HAP-1 (cell line): ENCODE data around the gene RPN1.
"Not testable (repeated sequence)": the region's sequence is repeated elsewhere in the genome, so short reads cannot be mapped to it uniquely, and the experiment has no call there.

Experiments
- DNase-seq, 2 experiments: peaks; one replicate each; pipeline ENCODE4 v3.0.0-alpha.2; 2016 to 2020; ENCODE audit warnings: low spot score in 2 of 2
- H3K27me3 ChIP-seq: fragments of 250-450 bp; sonication (Bioruptor Pico); 2 replicates; pipeline ENCODE4 v1.5.1; 2020; ENCODE audit warnings: low read depth, mild to moderate bottlenecking, moderate library complexity
- H3K36me3 ChIP-seq: fragments of 250-450 bp; sonication (Bioruptor Pico); replicated peaks from 2 replicates; pipeline ENCODE4 v1.5.1; 2020; ENCODE audit warnings: mild to moderate bottlenecking
- H3K4me1 ChIP-seq: fragments of 250-450 bp; sonication (Bioruptor Pico); 2 replicates; pipeline ENCODE4 v1.5.1; 2020; ENCODE audit warnings: mild to moderate bottlenecking
- H3K4me3 ChIP-seq: fragments of 250-450 bp; sonication (Bioruptor Pico); 2 replicates; pipeline ENCODE4 v1.5.1; 2020; ENCODE audit warnings: mild to moderate bottlenecking, moderate library complexity
- H3K9me3 ChIP-seq: fragments of 250-450 bp; sonication (Bioruptor Pico); 2 replicates; pipeline ENCODE4 v1.5.1; 2020; ENCODE audit warnings: mild to moderate bottlenecking, moderate library complexity
- in situ Hi-C: fragments of 300-500 bp; cut with MboI; formaldehyde crosslinking; loops from 3 replicates; pipeline ENCODE4 v1.14.3; 2020; ENCODE audit warnings: low sequenced_read_pairs, inconsistent platforms, mixed read lengths

Gene RPN1

DNA sequence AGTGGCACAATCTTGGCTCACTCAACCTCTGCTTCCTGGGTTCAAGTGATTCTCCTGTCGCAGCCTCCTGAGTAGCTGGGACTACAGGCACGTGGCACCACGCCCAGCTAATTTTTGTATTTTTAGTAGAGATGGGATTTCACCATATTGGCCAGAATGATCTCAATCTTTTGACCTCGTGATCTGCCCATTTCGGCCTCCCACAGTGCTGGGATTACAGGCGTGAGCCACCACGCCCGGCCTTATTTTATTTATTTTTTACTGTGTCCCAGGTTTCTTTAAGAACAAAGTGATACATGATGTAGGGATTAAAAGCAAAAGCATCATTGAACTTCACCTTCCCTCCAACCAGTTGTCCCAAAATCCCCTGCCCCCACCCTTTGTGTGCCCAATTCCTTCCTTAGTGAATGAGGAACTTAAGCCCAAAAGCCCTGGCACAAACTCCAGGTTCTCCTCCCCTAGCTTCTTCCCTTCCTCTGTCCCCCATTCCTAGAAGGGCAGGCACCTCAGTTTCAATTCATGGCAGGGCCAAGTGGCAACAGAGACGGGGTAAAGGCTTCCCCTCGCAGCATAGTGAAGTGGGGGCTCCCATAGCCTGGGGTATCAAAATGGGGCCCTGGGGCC is 23.7 kb upstream of the RPN1 start:
- in situ Hi-C loops = no loop called here
- no peaks in the 10 kb centered on the region for H3K27me3 ChIP-seq
- H3K36me3 ChIP-seq = no peaks in the 10 kb centered on the region
- H3K4me3 ChIP-seq = no peak overlapping the region
- H3K9me3 ChIP-seq = no peaks in the 10 kb centered on the region
- DNase-seq = no peak
- peaks cover 31% of the 10 kb centered on the region for H3K4me1 ChIP-seq

GRCh38 chr3:128667641-128668040 is 17.0 kb upstream of the RPN1 start:
- Histone ChIP-seq H3K27me3 (no peaks in the 10 kb centered on the region), H3K9me3 (no peaks in the 10 kb centered on the region), H3K4me3 (no peak overlapping the region), H3K36me3 (no peaks in the 10 kb centered on the region), H3K4me1 (peaks cover 4% of the 10 kb centered on the region; the same call in 1 of the 2 replicates)
- in situ Hi-C loops = no loop called here
- no peak for DNase-seq

- in situ Hi-C loops = no loop called here
- no peak for DNase-seq
- no peaks in the 10 kb centered on the region for H3K36me3 ChIP-seq
- H3K9me3 ChIP-seq = no peaks in the 10 kb centered on the region
- peaks cover 4% of the 10 kb centered on the region; the same call in 1 of the 2 replicates for H3K4me1 ChIP-seq
- no peaks in the 10 kb centered on the region for H3K27me3 ChIP-seq
- no peak overlapping the region for H3K4me3 ChIP-seq
Observed at GRCh38 chr3:128665362-128666021, 14.9 kb upstream of the RPN1 start.

GRCh38 chr3:128663151-128663550 is 12.5 kb upstream of the RPN1 start:
- no peak overlapping the region for H3K4me3 ChIP-seq
- in situ Hi-C loops = no loop called here
- H3K9me3 ChIP-seq = no peaks in the 10 kb centered on the region
- no peaks in the 10 kb centered on the region for H3K27me3 ChIP-seq
- no peaks in the 10 kb centered on the region for H3K36me3 ChIP-seq
- H3K4me1 ChIP-seq = peaks cover 4% of the 10 kb centered on the region; the same call in 1 of the 2 replicates
- DNase-seq = no peak

DNA sequence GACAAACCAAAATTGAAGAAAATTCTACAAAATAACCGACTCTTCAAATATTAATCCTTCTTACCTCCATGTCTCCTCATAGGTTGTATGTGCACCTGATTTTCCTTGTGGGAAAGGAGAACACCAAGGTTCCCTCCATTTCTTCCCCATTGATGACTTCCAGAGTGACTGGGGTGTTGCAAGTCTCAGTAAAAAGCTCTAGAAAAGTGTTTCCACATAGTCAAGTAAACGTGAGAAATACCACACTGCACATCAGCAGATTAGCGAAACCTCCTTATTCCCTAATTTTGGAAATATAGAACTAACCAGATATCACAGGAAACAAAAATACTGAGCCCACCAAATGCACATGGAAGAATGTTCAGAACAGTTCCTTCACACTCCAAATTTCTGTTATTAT is 4.9 kb upstream of the RPN1 start:
- in situ Hi-C loops = no loop called here
- Histone ChIP-seq H3K4me1 (no peaks in the 10 kb centered on the region), H3K9me3 (peaks cover 4% of the 10 kb centered on the region; the same call in 1 of the 2 replicates), H3K36me3 (no peaks in the 10 kb centered on the region; the same call in 1 of the 2 replicates), H3K27me3 (no peaks in the 10 kb centered on the region), H3K4me3 (no peak overlapping the region)
- DNase-seq = no peak

GRCh38 chr3:128653993-128654805 is 3.6 kb upstream of the RPN1 start:
- H3K36me3 ChIP-seq, in situ Hi-C loops, H3K27me3 ChIP-seq, H3K4me3 ChIP-seq, H3K4me1 ChIP-seq, H3K9me3 ChIP-seq: not testable (repeated sequence)
- peak in 1 of 2 experiments; percentile 33 for DNase-seq

DNA sequence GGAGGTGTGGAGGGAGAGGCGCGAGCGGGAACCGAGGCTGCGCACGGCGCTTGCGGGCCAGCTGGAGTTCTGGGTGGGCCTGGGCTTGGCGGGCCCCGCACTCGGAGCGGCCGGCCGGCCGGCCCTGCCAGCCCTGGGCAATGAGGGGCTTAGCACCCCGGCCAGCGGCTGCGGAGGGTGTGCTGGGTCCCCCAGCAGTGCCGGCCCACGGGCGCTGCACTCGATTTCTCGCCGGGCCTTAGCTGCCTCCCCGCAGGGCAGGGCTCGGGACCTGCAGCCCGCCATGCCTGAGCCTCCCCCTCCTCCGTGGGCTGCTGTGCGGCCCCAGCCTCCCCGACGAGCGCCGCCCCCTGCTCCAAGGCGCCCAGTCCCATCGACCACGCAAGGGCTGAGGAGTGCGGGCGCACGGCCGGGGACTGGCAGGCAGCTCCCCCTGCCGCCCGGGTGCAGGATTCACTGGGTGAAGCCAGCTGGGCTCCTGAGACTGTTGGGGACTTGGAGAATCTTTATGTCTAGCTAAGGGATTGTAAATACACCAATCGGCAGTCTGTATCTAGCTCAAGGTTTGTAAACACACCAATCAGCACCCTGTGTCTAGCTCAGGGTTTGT is 2.9 kb upstream of the RPN1 start:
- H3K4me1 ChIP-seq, in situ Hi-C loops, H3K27me3 ChIP-seq, H3K9me3 ChIP-seq, DNase-seq, H3K36me3 ChIP-seq, H3K4me3 ChIP-seq: not testable (repeated sequence)

- DNase-seq = peak in 1 of 2 experiments; percentile 42
- peak overlapping the region; percentile 98 for H3K4me3 ChIP-seq
- in situ Hi-C loops = no loop called here
- H3K36me3 ChIP-seq = peaks cover 14% of the 10 kb centered on the region
- H3K4me1 ChIP-seq = 0 out of 2 replicates have a peak, but pooled peaks cover 3% of the 10 kb centered on the region
- H3K27me3 ChIP-seq = no peaks in the 10 kb centered on the region
- H3K9me3 ChIP-seq = peaks cover 4% of the 10 kb centered on the region; the same call in 1 of the 2 replicates
Observed at GRCh38 chr3:128648940-128649663, 1.5 kb downstream of the RPN1 start.

DNA sequence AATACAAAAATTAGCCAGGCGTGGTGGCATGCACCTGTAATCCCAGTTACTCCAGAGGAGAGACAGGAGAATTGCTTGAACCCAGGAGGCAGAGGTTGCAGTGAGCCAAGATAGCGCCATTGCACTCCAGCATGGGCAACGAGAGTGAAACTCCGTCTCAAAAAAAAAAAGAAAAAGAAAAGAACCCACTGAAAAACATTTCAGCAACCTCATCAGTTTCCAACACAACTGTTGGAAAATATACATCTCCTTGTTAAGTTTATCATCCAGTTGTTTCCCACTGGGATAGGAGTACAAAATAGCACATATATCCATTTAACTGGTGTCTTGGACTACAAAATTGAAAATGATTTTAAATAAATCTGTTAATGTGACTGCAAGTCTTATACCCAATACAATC is 2.2 kb downstream of the RPN1 start:
- H3K36me3 ChIP-seq = peaks cover 21% of the 10 kb centered on the region
- peak overlapping the region; percentile 98 for H3K4me3 ChIP-seq
- H3K27me3 ChIP-seq = no peaks in the 10 kb centered on the region
- no peak for DNase-seq
- peaks cover 4% of the 10 kb centered on the region; the same call in 1 of the 2 replicates for H3K9me3 ChIP-seq
- H3K4me1 ChIP-seq = 0 out of 2 replicates have a peak, but pooled peaks cover 3% of the 10 kb centered on the region
- in situ Hi-C loops = no loop called here

GRCh38 chr3:128647307-128647706 is 3.3 kb downstream of the RPN1 start:
- in situ Hi-C loops = no loop called here
- Histone ChIP-seq H3K9me3 (peaks cover 4% of the 10 kb centered on the region; the same call in 1 of the 2 replicates), H3K4me1 (0 out of 2 replicates have a peak, but pooled peaks cover 3% of the 10 kb centered on the region), H3K4me3 (no peak overlapping the region), H3K27me3 (no peaks in the 10 kb centered on the region), H3K36me3 (peaks cover 31% of the 10 kb centered on the region)
- DNase-seq = no peak

DNA sequence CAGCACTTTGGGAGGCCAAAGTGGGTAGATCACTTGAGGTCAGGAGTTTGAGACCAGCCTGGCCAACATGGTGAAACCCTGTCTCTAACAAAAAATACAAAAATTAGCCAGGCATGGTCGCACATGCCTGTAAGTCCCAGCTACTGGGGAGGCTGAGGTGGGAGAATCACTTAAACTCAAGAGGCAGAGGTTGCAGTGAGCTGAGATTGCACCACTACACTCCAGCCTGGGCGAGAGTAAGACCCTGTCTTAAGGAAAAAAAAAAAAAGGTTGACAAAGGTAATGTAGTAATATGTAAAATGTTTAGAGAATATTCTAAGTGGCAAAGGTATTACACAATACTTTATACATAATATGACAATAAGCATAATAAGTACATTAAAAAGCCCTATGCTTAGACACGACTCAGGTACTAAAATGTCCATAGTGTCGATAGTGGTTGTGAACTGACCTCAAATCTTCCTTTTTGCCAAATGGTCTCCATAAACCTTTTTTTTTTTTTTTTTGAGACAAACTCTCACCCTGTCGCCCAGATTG is 16.5 kb downstream of the RPN1 start:
- Histone ChIP-seq H3K9me3 (no peaks in the 10 kb centered on the region), H3K36me3 (peaks cover 65% of the 10 kb centered on the region), H3K27me3 (no peaks in the 10 kb centered on the region), H3K4me3 (no peak overlapping the region), H3K4me1 (no peaks in the 10 kb centered on the region)
- in situ Hi-C loops = no loop called here
- DNase-seq = no peak

GRCh38 chr3:128632301-128632700 is 18.3 kb downstream of the RPN1 start:
- peaks cover 62% of the 10 kb centered on the region for H3K36me3 ChIP-seq
- DNase-seq = no peak
- H3K27me3 ChIP-seq = no peaks in the 10 kb centered on the region
- no peaks in the 10 kb centered on the region for H3K9me3 ChIP-seq
- H3K4me3 ChIP-seq = no peak overlapping the region
- in situ Hi-C loops = no loop called here
- no peaks in the 10 kb centered on the region for H3K4me1 ChIP-seq

- Histone ChIP-seq H3K36me3 (peaks cover 72% of the 10 kb centered on the region), H3K27me3 (no peaks in the 10 kb centered on the region), H3K4me3 (no peak overlapping the region), H3K4me1 (no peaks in the 10 kb centered on the region), H3K9me3 (no peaks in the 10 kb centered on the region)
- no peak for DNase-seq
- in situ Hi-C loops = loop anchor here (10.0 kb wide), 1 partner anchor 165 kb away; no protein-coding TSS in a partner anchor
Observed at GRCh38 chr3:128629936-128630335, 20.7 kb downstream of the RPN1 start.
